ENCODE measurements around the gene MAEA. TPM values are rescaled to one million over a fixed set of nuclear protein-coding genes. Genes with fewer than 3 reads are reported as not detected.
A peak's percentile ranks its signal among the peaks of the same experiment; 100 is the strongest.

The MAEA gene
- total RNA-seq, 1 donor: 70.6 TPM

GRCh38 chr4:1245481-1246051 is 44.1 kb upstream of the MAEA start:
- peak; percentile 83 for DNase-seq (ENCODE audit: insufficient read length, low spot score, missing footprints)
- peaks cover 84% of the 10 kb centered on the region for H3K79me2 ChIP-seq (ENCODE audit: insufficient read depth, low read length)
- peak overlapping the region; percentile 39 for H3K27ac ChIP-seq (ENCODE audit: low read depth, low read length)
- peaks cover 64% of the 10 kb centered on the region for H4K20me1 ChIP-seq (ENCODE audit: insufficient read depth, low read length)
- peaks cover 24% of the 10 kb centered on the region for H3K4me1 ChIP-seq (ENCODE audit: insufficient read depth, low read length)
- no peak overlapping the region for H2AFZ ChIP-seq (ENCODE audit: low read length)
- peak overlapping the region; percentile 90 for H3K4me2 ChIP-seq (ENCODE audit: insufficient read depth, low read length)
- TF ChIP-seq, protein P1, sequence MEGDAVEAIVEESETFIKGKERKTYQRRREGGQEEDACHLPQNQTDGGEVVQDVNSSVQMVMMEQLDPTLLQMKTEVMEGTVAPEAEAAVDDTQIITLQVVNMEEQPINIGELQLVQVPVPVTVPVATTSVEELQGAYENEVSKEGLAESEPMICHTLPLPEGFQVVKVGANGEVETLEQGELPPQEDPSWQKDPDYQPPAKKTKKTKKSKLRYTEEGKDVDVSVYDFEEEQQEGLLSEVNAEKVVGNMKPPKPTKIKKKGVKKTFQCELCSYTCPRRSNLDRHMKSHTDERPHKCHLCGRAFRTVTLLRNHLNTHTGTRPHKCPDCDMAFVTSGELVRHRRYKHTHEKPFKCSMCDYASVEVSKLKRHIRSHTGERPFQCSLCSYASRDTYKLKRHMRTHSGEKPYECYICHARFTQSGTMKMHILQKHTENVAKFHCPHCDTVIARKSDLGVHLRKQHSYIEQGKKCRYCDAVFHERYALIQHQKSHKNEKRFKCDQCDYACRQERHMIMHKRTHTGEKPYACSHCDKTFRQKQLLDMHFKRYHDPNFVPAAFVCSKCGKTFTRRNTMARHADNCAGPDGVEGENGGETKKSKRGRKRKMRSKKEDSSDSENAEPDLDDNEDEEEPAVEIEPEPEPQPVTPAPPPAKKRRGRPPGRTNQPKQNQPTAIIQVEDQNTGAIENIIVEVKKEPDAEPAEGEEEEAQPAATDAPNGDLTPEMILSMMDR (IDR thresholded peaks at IDR 0.05; ENCODE audit: extremely low read depth, low read depth, low read length): no peak
- H3K27me3 ChIP-seq (ENCODE audit: insufficient read depth, low read length): no peaks in the 10 kb centered on the region
- no peak overlapping the region for H3K4me3 ChIP-seq (ENCODE audit: insufficient read depth, low read length)
- H3K36me3 ChIP-seq (ENCODE audit: insufficient read depth, low read length): peaks cover 4% of the 10 kb centered on the region
- H3K9me3 ChIP-seq (ENCODE audit: low read depth, low read length): no peaks in the 10 kb centered on the region

- Histone ChIP-seq H3K4me1 (ENCODE audit: insufficient read depth, low read length) (peaks cover 24% of the 10 kb centered on the region), H3K36me3 (ENCODE audit: insufficient read depth, low read length) (peaks cover 4% of the 10 kb centered on the region), H3K4me2 (ENCODE audit: insufficient read depth, low read length) (peak overlapping the region; percentile 90), H3K9me3 (ENCODE audit: low read depth, low read length) (peaks cover 3% of the 10 kb centered on the region), H3K27ac (ENCODE audit: low read depth, low read length) (peak overlapping the region; percentile 39), H3K79me2 (ENCODE audit: insufficient read depth, low read length) (peaks cover 78% of the 10 kb centered on the region), H3K27me3 (ENCODE audit: insufficient read depth, low read length) (no peaks in the 10 kb centered on the region), H2AFZ (ENCODE audit: low read length) (no peak overlapping the region), H3K4me3 (ENCODE audit: insufficient read depth, low read length) (peak overlapping the region; percentile 86), H4K20me1 (ENCODE audit: insufficient read depth, low read length) (peaks cover 59% of the 10 kb centered on the region)
- peak; percentile 93 for DNase-seq (ENCODE audit: insufficient read length, low spot score, missing footprints)
- TF ChIP-seq, protein P1 (IDR thresholded peaks at IDR 0.05; ENCODE audit: extremely low read depth, low read depth, low read length): no peak
Observed at GRCh38 chr4:1246111-1246881, 43.4 kb upstream of the MAEA start.

DNA sequence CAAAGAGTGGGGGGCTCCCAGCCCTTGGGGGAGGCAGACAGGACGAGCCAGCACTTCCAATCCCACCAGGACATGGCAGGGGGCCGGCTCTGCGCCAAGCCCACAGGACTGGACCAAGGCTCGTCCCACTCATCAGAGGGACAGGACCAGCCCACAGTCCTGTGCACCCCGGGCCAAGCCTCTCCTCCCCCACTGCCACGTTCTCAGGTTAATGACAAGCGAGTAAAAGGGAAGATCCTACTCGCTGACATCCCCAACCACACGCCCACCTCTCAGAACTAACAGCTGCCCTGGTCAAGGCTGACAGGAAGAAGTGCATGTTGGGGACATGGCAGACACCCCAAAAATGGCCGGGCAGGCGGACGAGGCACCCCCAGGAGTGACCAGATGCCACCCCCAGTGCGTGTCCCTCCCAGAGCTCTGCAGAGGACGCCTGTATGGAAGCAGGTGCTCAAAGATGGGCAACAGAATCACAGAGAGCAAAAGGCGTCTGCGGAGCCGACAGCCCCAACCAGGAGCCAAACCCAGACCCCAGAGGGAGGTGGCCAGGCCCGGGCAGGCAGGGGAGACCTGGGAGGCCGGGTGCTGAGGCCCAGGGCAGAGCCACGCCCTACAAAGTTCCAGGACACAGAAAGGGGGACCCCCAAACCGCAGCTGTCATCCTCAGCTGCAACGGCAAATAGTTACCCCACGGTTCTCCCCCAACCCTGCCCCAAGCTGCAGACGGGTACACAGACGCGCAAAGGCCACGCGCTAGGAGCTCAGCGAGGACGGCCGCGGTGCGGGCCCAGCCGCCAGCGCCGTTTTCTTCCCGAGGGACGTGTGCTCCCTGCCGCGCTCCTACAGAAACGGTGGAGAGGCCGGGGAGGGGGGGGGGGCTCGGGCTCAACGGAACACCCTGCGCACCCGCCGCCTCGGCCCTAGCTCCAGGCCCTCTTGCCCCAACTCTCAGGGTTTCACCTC is 42.5 kb upstream of the MAEA start:
- peaks cover 24% of the 10 kb centered on the region for H3K4me1 ChIP-seq (ENCODE audit: insufficient read depth, low read length)
- peak overlapping the region; percentile 68 for H3K27ac ChIP-seq (ENCODE audit: low read depth, low read length)
- peak overlapping the region; percentile 90 for H3K4me2 ChIP-seq (ENCODE audit: insufficient read depth, low read length)
- peak; percentile 93 for DNase-seq (ENCODE audit: insufficient read length, low spot score, missing footprints)
- peaks cover 69% of the 10 kb centered on the region for H3K79me2 ChIP-seq (ENCODE audit: insufficient read depth, low read length)
- peaks cover 7% of the 10 kb centered on the region for H3K9me3 ChIP-seq (ENCODE audit: low read depth, low read length)
- H3K4me3 ChIP-seq (ENCODE audit: insufficient read depth, low read length): peak overlapping the region; percentile 86
- TF ChIP-seq, protein P1 (IDR thresholded peaks at IDR 0.05; ENCODE audit: extremely low read depth, low read depth, low read length): no peak
- H2AFZ ChIP-seq (ENCODE audit: low read length): peak overlapping the region; percentile 22
- no peaks in the 10 kb centered on the region for H3K27me3 ChIP-seq (ENCODE audit: insufficient read depth, low read length)
- H3K36me3 ChIP-seq (ENCODE audit: insufficient read depth, low read length): peaks cover 7% of the 10 kb centered on the region
- peaks cover 50% of the 10 kb centered on the region for H4K20me1 ChIP-seq (ENCODE audit: insufficient read depth, low read length)
